ENCODE results near the gene CERKL.

GRCh38 chr2:181517685-181518301, 139.1 kb downstream of the CERKL start:
- TF ChIP-seq POLR2A (IDR thresholded peaks at IDR 0.05; ENCODE audit: low read depth, low read length) = no peak
- TF ChIP-seq TAF1 (IDR thresholded peaks at IDR 0.05; ENCODE audit: low read depth, low read length) = no peak
- no peak for TF ChIP-seq POLR2AphosphoS5 (IDR thresholded peaks at IDR 0.05; ENCODE audit: low read depth, low read length)
- no peak for TF ChIP-seq PAX5 (IDR thresholded peaks at IDR 0.05; ENCODE audit: insufficient read depth, low read length, severe bottlenecking)
- peak; percentile 22; the same call in 1 of the 2 replicates for TF ChIP-seq SPI1 (IDR thresholded peaks at IDR 0.05; ENCODE audit: low read depth, low read length)
- TF ChIP-seq POU2F2 (IDR thresholded peaks at IDR 0.05; ENCODE audit: low read depth, low read length) = no peak

Measured in GM12891 (cell line).